ENCODE measurements around the gene ABHD15.

GRCh38 chr17:29608986-29609385, 42.1 kb upstream of the ABHD15 start:
- TF ChIP-seq, protein P1, sequence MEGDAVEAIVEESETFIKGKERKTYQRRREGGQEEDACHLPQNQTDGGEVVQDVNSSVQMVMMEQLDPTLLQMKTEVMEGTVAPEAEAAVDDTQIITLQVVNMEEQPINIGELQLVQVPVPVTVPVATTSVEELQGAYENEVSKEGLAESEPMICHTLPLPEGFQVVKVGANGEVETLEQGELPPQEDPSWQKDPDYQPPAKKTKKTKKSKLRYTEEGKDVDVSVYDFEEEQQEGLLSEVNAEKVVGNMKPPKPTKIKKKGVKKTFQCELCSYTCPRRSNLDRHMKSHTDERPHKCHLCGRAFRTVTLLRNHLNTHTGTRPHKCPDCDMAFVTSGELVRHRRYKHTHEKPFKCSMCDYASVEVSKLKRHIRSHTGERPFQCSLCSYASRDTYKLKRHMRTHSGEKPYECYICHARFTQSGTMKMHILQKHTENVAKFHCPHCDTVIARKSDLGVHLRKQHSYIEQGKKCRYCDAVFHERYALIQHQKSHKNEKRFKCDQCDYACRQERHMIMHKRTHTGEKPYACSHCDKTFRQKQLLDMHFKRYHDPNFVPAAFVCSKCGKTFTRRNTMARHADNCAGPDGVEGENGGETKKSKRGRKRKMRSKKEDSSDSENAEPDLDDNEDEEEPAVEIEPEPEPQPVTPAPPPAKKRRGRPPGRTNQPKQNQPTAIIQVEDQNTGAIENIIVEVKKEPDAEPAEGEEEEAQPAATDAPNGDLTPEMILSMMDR (IDR thresholded peaks at IDR 0.05), result no peak
- TF ChIP-seq EZH2 (IDR thresholded peaks at IDR 0.05; ENCODE audit: borderline replicate concordance, insufficient read depth, low read depth, low read length, poor library complexity, severe bottlenecking), result no peak

Measured in B cell (primary cell).